Ishikawa (cell line): Measurements from ENCODE around the gene GAA.

Source experiments
- CEBPB ChIP-seq: IDR thresholded peaks from 2 replicates; pipeline ENCODE4 v1.6.1; 2012
- CREB1 ChIP-seq: IDR thresholded peaks from 2 replicates; pipeline ENCODE4 v1.6.1; 2012; ENCODE audit warnings: low read depth
- EGR1 ChIP-seq: IDR thresholded peaks from 2 replicates; pipeline ENCODE4 v1.6.1; 2012
- EP300 ChIP-seq: IDR thresholded peaks from 2 replicates; pipeline ENCODE4 v1.6.1; 2012; ENCODE audit warnings: borderline replicate concordance
- FOXM1 ChIP-seq: IDR thresholded peaks from 2 replicates; pipeline ENCODE4 v1.6.1; 2012; ENCODE audit warnings: low read depth, borderline replicate concordance
- MAX ChIP-seq: IDR thresholded peaks from 2 replicates; pipeline ENCODE4 v1.6.1; 2012
- NFIC ChIP-seq: IDR thresholded peaks from 2 replicates; pipeline ENCODE4 v1.6.1; 2012
- RAD21 ChIP-seq: IDR thresholded peaks from 2 replicates; pipeline ENCODE4 v1.6.1; 2012; ENCODE audit warnings: low read depth
- REST ChIP-seq: IDR thresholded peaks from 2 replicates; pipeline ENCODE4 v1.6.1; 2012; ENCODE audit warnings: low read depth, mild to moderate bottlenecking
- TAF1 ChIP-seq: IDR thresholded peaks from 2 replicates; pipeline ENCODE4 v1.6.1; 2012; ENCODE audit warnings: low read depth, mild to moderate bottlenecking
- TCF12 ChIP-seq: IDR thresholded peaks from 2 replicates; pipeline ENCODE4 v1.6.1; 2012; ENCODE audit warnings: low read depth
- TEAD4 ChIP-seq: IDR thresholded peaks from 2 replicates; pipeline ENCODE4 v1.6.1; 2012
- USF1 ChIP-seq: IDR thresholded peaks from 2 replicates; pipeline ENCODE4 v1.6.1; 2012
- YY1 ChIP-seq: IDR thresholded peaks from 2 replicates; pipeline ENCODE4 v1.6.1; 2012; ENCODE audit warnings: low read depth
- ZBTB7A ChIP-seq: IDR thresholded peaks from 2 replicates; pipeline ENCODE4 v1.6.1; 2012; ENCODE audit warnings: low read depth

Gene GAA

GRCh38 chr17:80107231-80108021 lies 6.0 kb downstream of the GAA start:
- TF ChIP-seq CREB1 (no peak), NFIC (no peak), RAD21 (no peak), FOXM1 (no peak), EGR1 (no peak), USF1 (no peak), REST (no peak), TCF12 (no peak), MAX (no peak), TEAD4 (no peak), ZBTB7A (no peak), YY1 (no peak), CEBPB (no peak), TAF1 (no peak), EP300 (no peak)

GRCh38 chr17:80108036-80108971 lies 6.9 kb downstream of the GAA start:
- TF ChIP-seq CEBPB = no peak
- no peak for TF ChIP-seq EGR1
- no peak for TF ChIP-seq EP300
- no peak for TF ChIP-seq FOXM1
- no peak for TF ChIP-seq ZBTB7A
- no peak for TF ChIP-seq TEAD4
- TF ChIP-seq CREB1 = no peak
- TF ChIP-seq TAF1 = no peak
- TF ChIP-seq NFIC = no peak
- no peak for TF ChIP-seq RAD21
- no peak for TF ChIP-seq MAX
- no peak for TF ChIP-seq REST
- no peak for TF ChIP-seq YY1
- TF ChIP-seq USF1 = no peak
- TF ChIP-seq TCF12 = no peak

GRCh38 chr17:80109066-80109660 lies 7.8 kb downstream of the GAA start:
- TF ChIP-seq CREB1 = no peak
- no peak for TF ChIP-seq YY1
- no peak for TF ChIP-seq ZBTB7A
- no peak for TF ChIP-seq REST
- TF ChIP-seq TCF12 = no peak
- TF ChIP-seq FOXM1 = no peak
- TF ChIP-seq EP300 = no peak
- no peak for TF ChIP-seq TEAD4
- no peak for TF ChIP-seq RAD21
- no peak for TF ChIP-seq EGR1
- TF ChIP-seq USF1 = no peak
- no peak for TF ChIP-seq CEBPB
